ENCODE data around the gene INTS7. TPM values are rescaled to one million over a fixed set of nuclear protein-coding genes. Genes with fewer than 3 reads are reported as not detected.

INTS7 gene
- total and polyA plus RNA-seq, 2 donors from 2014 or later, result 5.1 to 9.8 TPM

GRCh38 chr1:211891708-211892107 is 143.6 kb downstream of the INTS7 start:
- Histone ChIP-seq H3K36me3 (ENCODE audit: control insufficient read depth in 2 of 3, insufficient read depth in 3 of 3, low read length in 3 of 3) (no peaks in the 10 kb centered on the region), H3K9ac (ENCODE audit: low read length in 3 of 3) (no peak overlapping the region), H3K27me3 (ENCODE audit: control insufficient read depth, insufficient read depth, low read length) (no peaks in the 10 kb centered on the region), H3K9me3 (ENCODE audit: control insufficient read depth in 2 of 3, insufficient read depth in 1 of 3, low read length in 3 of 3) (no peaks in the 10 kb centered on the region), H3K27ac (ENCODE audit: low read depth in 2 of 2, low read length in 2 of 2) (no peak overlapping the region), H3K4me1 (ENCODE audit: control insufficient read depth in 2 of 3, insufficient read depth in 2 of 3, low read depth in 1 of 3, low read length in 3 of 3) (peaks cover 0 to 4% (median 2%) of the 10 kb centered on the region in 3 donors), H3K4me3 (ENCODE audit: low read length in 3 of 3) (no peak overlapping the region)
- DNase-seq, result no peak
- FAIRE-seq, result no peak
- intact Hi-C loops (cut with DNase I), result no loop called here
- no peak for TF ChIP-seq CTCF (IDR thresholded peaks at IDR 0.05; ENCODE audit: borderline replicate concordance, extremely low read depth, insufficient read depth)

Small RNA genes within 50 kb of the gene (microRNA-seq; reads per million reads assigned to microRNA genes)
- not detected for gene MIR3122

Other genes with a start within 250 kb of the INTS7 start
- 67.4 TPM for gene LPGAT1, start 204.8 kb downstream of the INTS7 start, total RNA-seq
- gene LPGAT1, start 204.8 kb downstream of the INTS7 start, polyA plus RNA-seq (ENCODE audit: insufficient read depth, low read depth, low replicate concordance), result 7.1 TPM
- gene DTL, start 191 bp upstream of the INTS7 start, total RNA-seq, result 2.0 TPM
- not detected for gene DTL, start 191 bp upstream of the INTS7 start, polyA plus RNA-seq (ENCODE audit: insufficient read depth, low read depth, low replicate concordance)
- 67.3 TPM for gene PPP2R5A, start 249.9 kb upstream of the INTS7 start, total RNA-seq
- 36.6 TPM for gene PPP2R5A, start 249.9 kb upstream of the INTS7 start, polyA plus RNA-seq (ENCODE audit: insufficient read depth, low read depth, low replicate concordance)

Data from kidney (tissue), 14 donors.